Retinal pigment epithelial cell (primary cell): ENCODE measurements around the gene PRPSAP1.

Source experiments
- DNase-seq: peaks from one replicate; pipeline ENCODE4 v3.0.0-alpha.2; 2010; ENCODE audit warnings: low read depth
- H3K4me3 ChIP-seq: 2 replicates; pipeline ENCODE4 v1.5.1; 2011; ENCODE audit warnings: mild to moderate bottlenecking, low read length, control low read depth, moderate library complexity
- CTCF ChIP-seq: conservative IDR thresholded peaks from 2 replicates; pipeline ENCODE4 v1.5.1; 2011; ENCODE audit warnings: low read depth, low read length, control low read depth, inconsistent platforms

Gene PRPSAP1

GRCh38 chr17:76370261-76370993 is 16.7 kb upstream of the PRPSAP1 start:
- H3K4me3 ChIP-seq = no peak overlapping the region
- peak; percentile 56 for TF ChIP-seq CTCF
- DNase-seq = no peak

- no peak for TF ChIP-seq CTCF
- no peak for DNase-seq
- H3K4me3 ChIP-seq = no peak overlapping the region
These were observed 16.1 kb upstream of the PRPSAP1 start for GRCh38 chr17:76369804-76370203.

GRCh38 chr17:76369379-76369778 is 15.7 kb upstream of the PRPSAP1 start:
- H3K4me3 ChIP-seq = no peak overlapping the region
- DNase-seq = no peak
- TF ChIP-seq CTCF = no peak

GRCh38 chr17:76368545-76368944 is 14.8 kb upstream of the PRPSAP1 start:
- TF ChIP-seq CTCF = no peak
- no peak for DNase-seq
- H3K4me3 ChIP-seq = no peak overlapping the region

- TF ChIP-seq CTCF = no peak
- no peak overlapping the region for H3K4me3 ChIP-seq
These were observed 13.9 kb upstream of the PRPSAP1 start for GRCh38 chr17:76367642-76368041.

GRCh38 chr17:76366247-76366646 is 12.5 kb upstream of the PRPSAP1 start:
- H3K4me3 ChIP-seq = no peak overlapping the region
- no peak for TF ChIP-seq CTCF
- DNase-seq = no peak

More at GRCh38 chr17:76367642-76368041, 13.9 kb upstream of the PRPSAP1 start:
- no peak for DNase-seq

GRCh38 chr17:76365256-76365903 is 11.7 kb upstream of the PRPSAP1 start:
- DNase-seq = no peak
- TF ChIP-seq CTCF = peak; percentile 45

More at GRCh38 chr17:76365256-76365903, 11.7 kb upstream of the PRPSAP1 start:
- no peak overlapping the region for H3K4me3 ChIP-seq
